ENCODE measurements around the gene PCDHGB1.
"Not testable (repeated sequence)": the region's sequence is repeated elsewhere in the genome, so short reads cannot be mapped to it uniquely, and the experiment has no call there.

The PCDHGB1 gene

GRCh38 chr5:141349917-141350619, at the start of gene PCDHGB1:
PCDHGB1 (plus strand) TSS chr5:141350099; CDS start chr5:141350261, 162 bp downstream.
- Histone ChIP-seq H3K36me3 (ENCODE audit: control insufficient read depth, insufficient read depth, low read length) (no peaks in the 10 kb centered on the region), H3K27me3 (replicated peaks; ENCODE audit: control insufficient read depth, insufficient read depth, low read length) (no peaks in the 10 kb centered on the region), H3K4me3 (replicated peaks; ENCODE audit: low read depth, low read length) (peak within 1 kb of the TSS; percentile 58)
- peak; percentile 72 for TF ChIP-seq CTCF (IDR thresholded peaks at IDR 0.05; ENCODE audit: insufficient read depth, low read length, poor library complexity, severe bottlenecking)
- no peak for DNase-seq (ENCODE audit: extremely low read depth, insufficient read length)

- TF ChIP-seq CTCF (IDR thresholded peaks at IDR 0.05; ENCODE audit: insufficient read depth, low read length, poor library complexity, severe bottlenecking), result no peak
- no peak for DNase-seq (ENCODE audit: extremely low read depth, insufficient read length)
- Histone ChIP-seq H3K36me3 (ENCODE audit: control insufficient read depth, insufficient read depth, low read length) (no peaks in the 10 kb centered on the region; the same call in 1 of the 2 replicates), H3K27me3 (replicated peaks; ENCODE audit: control insufficient read depth, insufficient read depth, low read length) (no peaks in the 10 kb centered on the region), H3K4me3 (replicated peaks; ENCODE audit: low read depth, low read length) (no peak within 1 kb of the TSS)
Measured at GRCh38 chr5:141303756-141304155, 46.1 kb upstream of the PCDHGB1 start, which contains the start of gene SLC25A2. SLC25A2 (minus strand) TSS chr5:141304049; CDS start chr5:141303865, 184 bp downstream.

- H3K27me3 ChIP-seq (replicated peaks; ENCODE audit: control insufficient read depth, insufficient read depth, low read length), result no peaks in the 10 kb centered on the region
- no peak overlapping the region for H3K4me3 ChIP-seq (replicated peaks; ENCODE audit: low read depth, low read length)
- no peaks in the 10 kb centered on the region; the same call in 1 of the 2 replicates for H3K36me3 ChIP-seq (ENCODE audit: control insufficient read depth, insufficient read depth, low read length)
- TF ChIP-seq CTCF (IDR thresholded peaks at IDR 0.05; ENCODE audit: insufficient read depth, low read length, poor library complexity, severe bottlenecking), result no peak
- DNase-seq (ENCODE audit: extremely low read depth, insufficient read length), result no peak
Measured at GRCh38 chr5:141306630-141307029, 43.3 kb upstream of the PCDHGB1 start.

GRCh38 chr5:141313711-141314110, 36.2 kb upstream of the PCDHGB1 start:
- Histone ChIP-seq H3K27me3 (replicated peaks; ENCODE audit: control insufficient read depth, insufficient read depth, low read length) (no peaks in the 10 kb centered on the region), H3K36me3 (ENCODE audit: control insufficient read depth, insufficient read depth, low read length) (no peaks in the 10 kb centered on the region), H3K4me3 (replicated peaks; ENCODE audit: low read depth, low read length) (no peak overlapping the region)
- TF ChIP-seq CTCF (IDR thresholded peaks at IDR 0.05; ENCODE audit: insufficient read depth, low read length, poor library complexity, severe bottlenecking), result no peak
- no peak for DNase-seq (ENCODE audit: extremely low read depth, insufficient read length)

- H3K36me3 ChIP-seq (ENCODE audit: control insufficient read depth, insufficient read depth, low read length); DNase-seq (ENCODE audit: extremely low read depth, insufficient read length): not testable (repeated sequence)
Measured at GRCh38 chr5:141316963-141317362, 32.9 kb upstream of the PCDHGB1 start.

GRCh38 chr5:141319202-141319601, 30.7 kb upstream of the PCDHGB1 start:
- Histone ChIP-seq H3K27me3 (replicated peaks; ENCODE audit: control insufficient read depth, insufficient read depth, low read length) (no peaks in the 10 kb centered on the region), H3K36me3 (ENCODE audit: control insufficient read depth, insufficient read depth, low read length) (peaks cover 6% of the 10 kb centered on the region; the same call in 1 of the 2 replicates), H3K4me3 (replicated peaks; ENCODE audit: low read depth, low read length) (no peak overlapping the region; the same call in 1 of the 2 replicates)
- TF ChIP-seq CTCF (IDR thresholded peaks at IDR 0.05; ENCODE audit: insufficient read depth, low read length, poor library complexity, severe bottlenecking), result no peak
- DNase-seq (ENCODE audit: extremely low read depth, insufficient read length), result no peak

More at GRCh38 chr5:141316963-141317362, 32.9 kb upstream of the PCDHGB1 start:
- H3K4me3 ChIP-seq (replicated peaks; ENCODE audit: low read depth, low read length); H3K27me3 ChIP-seq (replicated peaks; ENCODE audit: control insufficient read depth, insufficient read depth, low read length): not testable (repeated sequence)

Measured in GM06990 (cell line).